AML-193 (cell line): ENCODE data around the gene BCL2L13.

Experiments
- DNase-seq, 2 experiments: peaks; one replicate each; lab custom pipeline; 2025; lab: John Stamatoyannopoulos, UW

The BCL2L13 gene

GRCh38 chr22:17726928-17727897 lies 88.7 kb downstream of the BCL2L13 start:
- peak; percentile 93 to 96 for DNase-seq

DNA sequence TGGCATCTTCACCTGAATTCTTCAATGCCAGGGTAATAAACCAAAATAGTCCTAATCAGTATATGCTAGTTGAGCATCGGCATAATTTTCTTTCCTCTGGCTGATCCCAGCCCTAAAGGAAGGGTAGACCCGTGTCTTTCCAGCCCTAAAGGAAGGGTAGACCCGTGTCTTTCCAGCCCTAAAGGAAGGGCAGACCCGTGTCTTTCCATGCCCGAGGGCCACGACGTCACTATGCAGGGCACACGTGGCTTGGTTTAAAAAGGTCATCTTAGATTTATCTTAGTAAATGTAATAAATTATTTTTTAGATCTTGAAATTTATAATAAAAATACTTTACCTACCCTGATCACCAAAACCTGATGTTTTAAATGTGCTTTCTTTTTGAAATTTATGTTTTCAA lies 90.2 kb downstream of the BCL2L13 start:
- no peak for DNase-seq

GRCh38 chr22:17729561-17729960 lies 91.0 kb downstream of the BCL2L13 start:
- no peak for DNase-seq

DNA sequence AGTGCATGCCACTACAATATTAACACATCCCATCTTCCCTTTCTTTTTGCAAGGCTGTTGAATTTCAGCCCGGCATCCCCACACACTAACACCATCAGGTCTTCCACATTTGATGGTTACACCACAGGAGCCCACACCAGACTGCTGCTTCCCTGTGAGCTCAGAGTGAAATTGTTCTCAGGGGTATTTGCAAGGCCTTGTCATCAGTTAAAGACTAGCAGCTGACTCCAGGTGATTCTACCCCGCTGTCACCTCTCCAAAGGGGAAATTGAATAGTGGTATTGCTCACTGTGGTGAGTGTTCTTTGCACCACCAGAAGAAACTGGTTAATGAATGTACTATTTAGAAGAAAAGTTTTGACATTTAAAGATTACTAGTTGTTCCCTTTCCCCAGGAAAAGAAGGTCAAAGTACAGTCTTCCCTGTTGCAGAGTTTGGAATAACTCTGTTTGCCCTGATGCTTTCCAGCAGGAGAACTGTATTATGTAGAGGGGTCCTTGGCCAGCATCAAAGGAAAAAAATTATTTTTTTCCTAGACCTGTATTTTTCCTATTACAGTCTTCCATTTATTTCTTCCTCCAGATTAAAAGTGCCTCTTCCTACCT lies 93.8 kb downstream of the BCL2L13 start:
- no peak for DNase-seq

DNA sequence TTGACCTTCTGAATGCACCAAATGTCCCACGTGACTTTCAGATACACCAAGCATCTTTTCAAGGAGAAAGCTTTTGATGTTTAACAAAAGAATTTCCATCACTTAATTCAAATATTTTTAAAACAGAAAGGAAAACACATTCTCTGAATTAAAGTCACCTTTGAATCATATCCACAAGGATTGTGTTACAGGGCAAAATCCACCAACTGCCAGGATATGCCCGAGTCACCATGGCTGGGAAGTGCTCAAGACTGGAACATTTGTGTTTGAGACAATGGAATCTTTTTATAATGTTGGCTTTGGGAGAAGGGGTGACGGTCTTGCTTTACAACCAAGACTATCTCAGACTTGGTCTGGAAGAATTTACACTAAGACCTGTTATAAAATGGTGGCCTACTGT lies 94.9 kb downstream of the BCL2L13 start:
- DNase-seq, result no peak

DNA sequence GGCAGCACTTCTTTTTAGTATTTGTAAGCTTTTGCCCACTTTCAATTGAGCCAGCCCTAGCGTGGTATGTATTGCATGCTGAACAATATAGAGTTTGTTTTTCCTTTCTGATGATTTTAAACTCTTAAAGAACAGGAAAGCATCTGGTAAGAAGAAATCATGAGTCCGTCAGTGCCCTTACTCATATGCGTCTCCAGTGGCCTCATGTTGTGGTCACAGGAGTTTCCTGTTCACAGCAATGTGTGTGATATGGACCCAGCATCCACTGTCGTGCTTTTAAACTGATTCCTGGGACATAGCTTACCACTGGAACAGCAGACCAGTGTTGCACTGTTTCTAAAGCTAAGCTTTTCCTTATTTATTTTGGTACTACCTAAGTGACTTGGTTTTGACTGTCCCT lies 95.6 kb downstream of the BCL2L13 start:
- DNase-seq, result no peak

DNA sequence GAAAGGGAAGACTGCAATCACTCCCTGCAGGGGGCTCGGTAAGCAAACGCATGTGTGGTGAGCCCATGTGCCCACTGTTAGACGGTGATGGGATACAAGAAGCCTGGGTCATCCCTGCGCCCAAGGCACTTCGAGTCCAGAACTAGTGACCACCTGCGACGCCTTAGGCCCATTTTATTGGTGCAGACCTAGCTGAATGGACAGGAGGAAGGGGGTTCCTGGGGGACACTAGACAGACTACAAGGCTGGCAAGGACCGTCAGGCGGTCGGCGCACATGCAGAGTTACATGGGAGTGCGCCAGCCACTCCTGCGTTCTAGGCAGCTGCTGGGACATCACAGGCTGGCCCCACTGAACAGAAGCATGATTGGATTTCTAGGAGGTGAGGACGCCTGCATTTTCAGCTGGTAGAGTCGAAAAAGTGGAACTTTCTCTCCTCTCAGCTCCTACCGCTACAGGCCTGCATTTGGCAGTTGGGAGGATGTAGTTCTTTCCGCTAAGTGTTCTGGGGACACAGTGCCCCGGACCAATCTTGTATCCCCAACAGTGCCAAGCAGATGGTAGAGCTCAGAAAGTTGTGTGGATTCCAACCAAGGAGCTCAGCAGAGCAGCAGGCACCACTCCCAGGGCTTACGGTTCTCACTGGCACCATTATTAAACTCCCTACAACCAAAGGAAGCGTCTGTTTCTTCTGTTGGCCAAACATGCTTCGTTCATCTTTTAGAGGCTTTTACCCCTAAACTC lies 100.0 kb downstream of the BCL2L13 start:
- no peak for DNase-seq

- DNase-seq, result no peak
Measured at GRCh38 chr22:17739196-17739975, 100.8 kb downstream of the BCL2L13 start.

DNA sequence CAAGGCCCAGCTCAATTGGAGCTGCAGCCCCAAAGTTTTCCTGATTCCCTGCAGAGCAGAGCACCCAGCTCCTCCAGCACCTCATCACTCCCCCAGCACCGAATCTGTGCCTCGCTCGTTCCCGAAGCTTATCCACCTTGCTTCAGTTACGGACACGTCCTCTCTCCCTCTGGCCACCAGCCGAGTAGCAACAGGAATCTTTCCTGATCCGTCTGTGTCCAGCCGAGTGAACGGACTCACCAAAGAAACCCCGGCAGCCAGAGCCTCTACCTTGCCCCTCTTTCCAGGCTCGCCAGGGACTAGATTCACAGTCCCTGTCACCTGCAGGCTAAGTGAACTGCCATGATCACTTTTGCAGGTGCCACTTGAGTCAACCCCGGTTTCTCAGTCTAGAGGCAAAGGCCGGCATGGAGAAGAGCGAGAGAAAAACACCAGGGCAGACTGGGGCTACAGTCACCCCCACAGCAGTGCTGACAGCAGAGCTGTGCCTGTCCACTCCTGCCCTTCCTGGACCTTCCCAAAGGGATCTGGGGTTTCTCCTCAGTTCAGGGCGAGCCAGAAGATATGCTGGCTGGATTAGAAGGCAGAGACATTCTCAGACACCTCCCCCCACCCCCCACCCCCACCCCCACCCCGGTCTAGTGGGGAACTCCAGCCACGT lies 103.4 kb downstream of the BCL2L13 start:
- no peak for DNase-seq

- peak; percentile 4 to 17 for DNase-seq
Measured at GRCh38 chr22:17742527-17742902, 104.0 kb downstream of the BCL2L13 start.

DNA sequence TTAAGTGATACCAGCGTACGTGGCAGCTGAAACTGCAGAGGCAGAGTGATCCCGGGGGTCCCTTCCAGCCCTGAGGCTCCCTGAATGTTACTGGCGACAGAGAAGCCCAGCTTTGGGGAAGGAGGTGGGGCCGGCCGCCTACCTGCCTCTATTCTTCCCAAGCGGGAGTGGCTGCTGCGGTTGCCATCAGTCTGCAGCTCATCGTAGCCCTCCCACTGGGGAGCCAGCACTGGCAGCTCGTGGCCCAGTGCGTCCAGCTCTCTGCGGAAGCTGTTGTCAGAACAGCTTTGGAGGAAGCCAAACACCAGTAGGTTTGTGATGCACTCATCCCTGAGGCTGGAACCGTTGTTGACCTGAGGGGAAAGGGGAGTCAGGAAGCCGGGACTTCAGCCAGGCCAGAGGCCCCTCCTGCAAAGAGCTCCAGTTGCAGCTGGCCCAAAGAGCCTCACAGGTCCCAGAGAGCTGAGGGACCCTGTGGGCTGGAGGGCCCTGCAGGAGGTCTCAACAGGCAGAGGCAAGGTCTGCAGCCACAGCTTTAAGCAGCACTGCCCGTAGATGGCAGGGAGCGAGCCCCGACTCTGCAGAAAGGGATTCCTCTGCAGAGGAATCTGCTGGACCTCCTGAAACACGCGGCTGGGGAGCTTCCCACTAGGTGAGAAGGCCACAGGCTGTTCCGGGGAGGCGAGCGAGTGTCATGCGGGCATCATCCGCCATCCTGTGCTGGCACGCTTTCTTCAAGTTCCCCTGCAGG lies 105.3 kb downstream of the BCL2L13 start:
- DNase-seq, result no peak

GRCh38 chr22:17744430-17744829 lies 105.9 kb downstream of the BCL2L13 start:
- DNase-seq, result no peak

DNA sequence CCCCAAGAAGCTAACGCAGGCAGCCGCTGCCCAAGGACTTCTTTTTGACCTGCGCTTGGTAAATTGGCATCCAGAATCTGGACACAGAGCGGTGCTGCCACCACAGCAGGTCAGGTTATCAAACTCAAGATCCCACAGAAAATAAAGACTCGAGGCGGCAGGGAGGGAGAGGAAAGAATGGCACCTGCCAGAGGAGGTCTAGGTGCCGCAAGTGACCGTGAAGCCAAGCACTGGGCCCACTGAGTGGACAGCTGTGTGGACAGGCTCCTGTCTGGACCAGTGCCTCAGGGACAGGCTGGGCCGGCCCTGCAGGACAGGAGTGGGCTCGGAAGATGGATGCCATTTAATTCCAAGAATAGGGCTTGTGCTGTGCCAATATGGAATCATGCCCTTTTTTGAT lies 108.4 kb downstream of the BCL2L13 start:
- DNase-seq, result no peak

DNA sequence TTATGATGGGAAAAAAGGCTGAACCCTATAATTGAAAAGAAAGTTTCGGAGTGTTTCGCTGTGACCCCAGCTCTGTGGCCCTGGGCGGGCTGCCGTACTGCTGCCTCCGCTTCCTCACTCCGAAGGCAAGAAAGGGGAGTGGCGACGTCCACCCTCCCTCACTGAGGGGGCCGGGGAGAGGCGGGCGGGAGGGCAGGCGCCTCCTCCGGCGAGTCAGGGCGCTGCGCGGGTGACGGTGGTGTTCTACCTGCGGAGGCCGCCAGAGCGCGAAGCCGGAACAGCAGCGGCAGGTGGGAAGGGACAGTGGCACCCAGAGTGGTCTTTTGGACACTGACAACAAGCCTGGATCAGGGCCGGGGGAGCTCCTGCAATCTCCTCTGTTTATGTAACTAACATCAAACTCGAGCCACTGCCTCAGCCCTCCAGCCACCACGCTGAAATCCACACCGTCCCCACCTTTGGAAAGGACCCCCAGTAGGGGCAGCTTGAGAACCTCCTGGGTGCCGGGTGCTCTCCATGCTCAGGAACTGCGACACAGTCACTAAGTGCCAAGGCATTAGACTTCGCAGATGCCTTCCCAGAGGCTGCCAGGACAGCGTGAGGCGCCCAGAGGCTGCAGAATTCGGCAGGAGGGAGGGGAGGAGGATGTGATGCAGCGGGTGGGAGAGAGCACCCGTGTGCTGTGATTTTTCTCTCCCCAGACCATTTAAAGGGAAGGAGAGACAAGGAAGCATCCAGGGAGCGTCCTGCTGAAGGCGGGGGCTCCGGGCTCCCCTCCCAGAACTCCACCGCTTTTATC lies 110.2 kb downstream of the BCL2L13 start:
- DNase-seq, result no peak

DNA sequence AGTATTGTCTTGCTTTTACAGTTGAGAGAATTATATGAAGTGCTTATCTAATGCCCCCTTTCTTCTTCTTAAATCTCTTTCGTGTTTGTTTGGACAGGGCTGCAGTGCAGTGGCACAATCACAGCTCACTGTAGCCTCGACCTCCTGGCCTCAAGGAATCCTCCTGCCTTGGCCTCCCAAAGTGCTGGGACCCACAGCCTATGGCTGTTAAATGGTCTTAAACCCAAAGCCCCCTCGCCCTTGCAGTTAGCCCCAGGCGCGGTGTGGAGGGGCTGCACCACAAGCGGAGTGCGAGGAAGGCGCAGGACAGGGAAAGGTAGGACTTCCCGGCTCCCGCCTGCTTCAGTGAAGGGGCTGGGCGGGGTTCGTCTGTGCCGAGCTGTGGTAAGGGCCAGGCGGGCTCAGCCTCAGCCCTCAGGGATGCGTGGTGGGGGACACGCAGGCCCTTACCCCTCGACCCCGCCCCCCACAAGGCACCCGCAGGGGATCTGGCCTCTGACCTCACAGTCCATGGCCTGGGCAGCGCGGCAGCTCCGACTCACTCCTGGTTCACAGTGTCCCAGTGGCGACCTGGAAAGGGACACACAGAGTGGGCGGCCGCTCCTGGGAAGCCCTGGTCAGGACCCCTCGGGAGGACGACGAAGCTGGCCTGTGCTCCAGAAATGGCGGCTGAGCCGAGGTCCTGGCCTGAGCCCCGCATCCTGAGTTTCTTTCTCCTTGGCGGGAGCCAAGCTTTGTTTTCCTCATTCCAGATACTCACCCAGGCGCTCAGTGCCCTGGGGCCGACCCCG lies 111.2 kb downstream of the BCL2L13 start:
- DNase-seq, result no peak

DNA sequence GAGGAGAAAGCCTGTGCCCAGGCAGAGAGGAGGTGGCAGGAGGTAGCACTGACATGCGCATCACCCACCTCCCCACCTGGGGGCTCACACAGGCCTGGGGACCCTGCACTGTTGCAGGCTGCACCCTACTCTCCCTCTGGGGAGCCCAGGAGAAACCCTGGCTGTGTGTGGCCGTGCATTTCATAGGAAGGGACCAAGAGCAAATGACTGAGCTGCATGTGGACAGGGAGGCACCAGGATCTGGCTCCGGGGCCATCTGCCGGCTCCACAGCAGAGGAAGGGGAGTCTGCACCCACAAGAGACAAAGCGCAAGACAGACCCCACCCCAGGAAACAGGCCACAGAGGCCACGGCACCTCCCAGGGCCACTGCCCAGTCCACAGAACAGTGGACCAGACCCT lies 113.0 kb downstream of the BCL2L13 start:
- DNase-seq, result no peak

DNA sequence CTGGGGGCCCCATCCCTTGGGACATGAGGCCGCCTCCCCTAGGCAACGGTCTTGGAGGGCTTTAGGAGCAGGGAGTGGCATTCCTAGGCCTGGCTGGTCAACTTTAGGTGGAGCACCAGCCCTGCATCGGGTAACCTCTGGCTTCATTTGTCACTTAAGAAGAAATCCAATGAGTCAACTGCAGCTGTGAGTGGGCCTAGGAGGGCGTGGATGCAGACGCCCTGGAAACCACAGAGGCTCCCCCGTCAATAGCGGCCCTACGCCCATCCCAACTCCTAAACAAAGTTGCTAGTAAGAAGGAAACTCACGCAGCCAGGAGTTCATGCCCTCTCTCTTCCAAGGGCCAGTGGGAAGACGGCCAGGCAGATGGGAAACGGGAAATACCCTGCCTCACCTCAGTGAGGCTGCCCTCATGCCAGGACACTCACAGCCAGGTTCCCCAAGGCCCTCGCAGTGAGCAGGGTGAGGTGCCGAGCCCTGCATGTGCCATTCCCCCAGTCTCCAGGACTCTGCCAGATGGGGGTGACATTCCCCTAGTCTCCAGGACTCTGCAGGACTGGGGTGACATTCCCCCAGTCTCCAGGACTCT lies 114.9 kb downstream of the BCL2L13 start:
- DNase-seq, result no peak

DNA sequence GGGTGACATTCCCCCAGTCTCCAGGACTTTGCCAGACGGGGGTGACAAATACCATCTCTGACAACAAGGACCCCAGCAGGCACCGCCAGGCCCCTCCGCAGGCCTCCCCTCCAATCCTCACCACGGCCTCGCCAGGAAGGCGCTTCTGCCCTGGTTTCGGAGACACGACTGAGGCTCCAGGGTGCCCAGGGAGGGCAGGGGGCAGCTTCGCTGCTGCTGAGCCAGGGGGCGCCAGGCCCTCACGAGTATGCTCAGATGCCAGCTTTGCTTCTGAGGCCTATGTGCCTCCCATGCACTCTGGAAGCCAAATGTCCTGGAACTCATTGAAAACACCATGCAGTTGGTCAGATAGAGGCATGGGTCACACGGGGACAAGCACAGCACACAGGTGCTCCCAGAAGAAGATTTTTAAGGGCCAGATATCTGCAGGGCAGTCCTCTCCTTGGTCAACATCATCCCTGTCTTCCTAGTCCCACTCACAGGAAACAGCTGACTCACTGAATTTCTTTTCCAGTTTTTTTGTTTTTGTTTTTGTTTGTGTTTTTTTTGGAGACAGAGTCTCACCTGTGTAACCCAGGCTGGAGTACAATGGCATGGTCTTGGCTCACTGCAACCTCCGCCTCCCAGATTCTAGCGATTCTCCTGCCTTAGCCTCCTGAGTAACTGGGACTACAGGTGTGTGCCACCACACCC lies 115.8 kb downstream of the BCL2L13 start:
- DNase-seq, result peak in 1 of 2 experiments; percentile 10
